WTC11 (cell line): ENCODE measurements around the gene ANGPTL4. TPM values are rescaled to one million over a fixed set of nuclear protein-coding genes. Genes with fewer than 3 reads are reported as not detected.

ENCODE experiments used
- ATAC-seq: fragments of 200-7000 bp; cut with Tn5 transposase; 2 replicates; pipeline ENCODE4 v1.10.0; 2021; ENCODE audit warnings: mild to moderate bottlenecking, moderate library complexity
- CTCF ChIA-PET: fragments of 300-600 bp; sonication (Branson Sonifier 250); formaldehyde crosslinking; loops from one replicate; lab custom pipeline; 2021; ENCODE audit warnings: antibody characterized with exemption; lab: Charles Lee
- POLR2A ChIA-PET: fragments of 350-600 bp; sonication (Branson Sonifier 250); formaldehyde crosslinking; loops from one replicate; lab custom pipeline; 2021; ENCODE audit warnings: antibody characterized with exemption; lab: Charles Lee
- DNase-seq: peaks from one replicate; pipeline ENCODE4 v3.0.0; 2021; ENCODE audit warnings: low spot score
- H3K27ac Mint-ChIP-seq: 2 replicates; pipeline ENCODE4 v1.8.0; 2021; ENCODE audit warnings: mixed read lengths
- H3K27me3 Mint-ChIP-seq: 2 replicates; pipeline ENCODE4 v1.8.0; 2021; ENCODE audit warnings: low read depth, mild to moderate bottlenecking, moderate library complexity, mixed read lengths
- H3K36me3 Mint-ChIP-seq: 2 replicates; pipeline ENCODE4 v1.8.0; 2021; ENCODE audit warnings: mixed read lengths
- H3K4me1 Mint-ChIP-seq: 2 replicates; pipeline ENCODE4 v1.8.0; 2022; ENCODE audit warnings: mixed read lengths
- H3K4me3 Mint-ChIP-seq: 2 replicates; pipeline ENCODE4 v1.8.0; 2021; ENCODE audit warnings: mild to moderate bottlenecking, moderate library complexity, mixed read lengths
- H3K9me3 Mint-ChIP-seq: 2 replicates; pipeline ENCODE4 v1.8.0; 2021; ENCODE audit warnings: mixed read lengths
- CBFB ChIP-seq: sonication (generic); formaldehyde crosslinking; IDR thresholded peaks from 2 replicates; pipeline ENCODE4 v1.8.1; 2022; ENCODE audit warnings: mild to moderate bottlenecking, low read depth, missing genetic modification reagents
- CREM ChIP-seq: sonication (generic); formaldehyde crosslinking; IDR thresholded peaks from 2 replicates; pipeline ENCODE4 v1.8.1; 2022; ENCODE audit warnings: mild to moderate bottlenecking, missing genetic modification reagents, moderate library complexity
- ERG ChIP-seq: fragments of 250-450 bp; sonication (Bioruptor Pico); IDR thresholded peaks from 2 replicates; pipeline ENCODE4 v1.8.0; 2021; ENCODE audit warnings: mild to moderate bottlenecking
- FOXK1 ChIP-seq: sonication (generic); formaldehyde crosslinking; IDR thresholded peaks from 2 replicates; pipeline ENCODE4 v1.8.0; 2022; ENCODE audit warnings: mild to moderate bottlenecking, moderate library complexity, missing genetic modification reagents
- FOXP1 ChIP-seq: sonication (generic); formaldehyde crosslinking; IDR thresholded peaks from 2 replicates; pipeline ENCODE4 v1.8.0; 2022; ENCODE audit warnings: missing genetic modification reagents, mild to moderate bottlenecking, moderate library complexity, borderline replicate concordance
- GABPB1 ChIP-seq: sonication (generic); formaldehyde crosslinking; IDR thresholded peaks from 2 replicates; pipeline ENCODE4 v1.8.1; 2023; ENCODE audit warnings: mild to moderate bottlenecking, missing genetic modification reagents
- HMGA2 ChIP-seq: fragments of 250-450 bp; sonication (Bioruptor Pico); IDR thresholded peaks from 2 replicates; pipeline ENCODE4 v1.4.0; 2021; ENCODE audit warnings: mild to moderate bottlenecking, moderate library complexity
- IRF1 ChIP-seq: sonication (generic); formaldehyde crosslinking; IDR thresholded peaks from 2 replicates; pipeline ENCODE4 v1.8.0; 2023; ENCODE audit warnings: missing genetic modification reagents
- JAZF1 ChIP-seq: fragments of 250-450 bp; sonication (Bioruptor Pico); IDR thresholded peaks from 2 replicates; pipeline ENCODE4 v1.9.0; 2021; ENCODE audit warnings: moderate library complexity, mild to moderate bottlenecking, inconsistent platforms
- KAT7 ChIP-seq: sonication (generic); formaldehyde crosslinking; IDR thresholded peaks from 2 replicates; pipeline ENCODE4 v1.8.1; 2023; ENCODE audit warnings: missing genetic modification reagents, mild to moderate bottlenecking, borderline replicate concordance
- MAX ChIP-seq: sonication (generic); formaldehyde crosslinking; IDR thresholded peaks from 2 replicates; pipeline ENCODE4 v1.8.0; 2022; ENCODE audit warnings: mild to moderate bottlenecking, missing genetic modification reagents
- MYBL2 ChIP-seq: sonication (generic); formaldehyde crosslinking; IDR thresholded peaks from 2 replicates; pipeline ENCODE4 v1.8.1; 2023; ENCODE audit warnings: mild to moderate bottlenecking, moderate library complexity, missing genetic modification reagents
- SOX15 ChIP-seq: fragments of 250-450 bp; sonication (Bioruptor Pico); IDR thresholded peaks from 2 replicates; pipeline ENCODE4 v1.9.0; 2021; ENCODE audit warnings: mild to moderate bottlenecking
- TP53 ChIP-seq: sonication (generic); formaldehyde crosslinking; IDR thresholded peaks from 2 replicates; pipeline ENCODE4 v1.8.1; 2023; ENCODE audit warnings: mild to moderate bottlenecking, missing genetic modification reagents
- ZNF219 ChIP-seq: sonication (generic); formaldehyde crosslinking; IDR thresholded peaks from 2 replicates; pipeline ENCODE4 v1.8.0; 2023; ENCODE audit warnings: missing genetic modification reagents, mild to moderate bottlenecking, borderline replicate concordance
- ZNF263 ChIP-seq: sonication (generic); formaldehyde crosslinking; IDR thresholded peaks from 2 replicates; pipeline ENCODE4 v1.8.1; 2022; ENCODE audit warnings: low read depth, mild to moderate bottlenecking, moderate library complexity, missing genetic modification reagents
- total RNA-seq: library from RNA; stranded (reverse); gene quantifications from 3 replicates; pipeline ENCODE4 v1.2.3, GENCODE V29; 2021
- TF ChIP-seq, protein P1 (sequence below): sonication (generic); formaldehyde crosslinking; IDR thresholded peaks from 2 replicates; pipeline ENCODE4 v1.8.1; 2023; ENCODE audit warnings: mild to moderate bottlenecking, moderate library complexity, missing genetic modification reagents
- TF ChIP-seq, protein P2 (sequence below): sonication (generic); formaldehyde crosslinking; IDR thresholded peaks from 2 replicates; pipeline ENCODE4 v1.8.1; 2022; ENCODE audit warnings: low read depth, missing genetic modification reagents, borderline replicate concordance
- TF ChIP-seq, protein P3 (sequence below): sonication (generic); formaldehyde crosslinking; IDR thresholded peaks from 2 replicates; pipeline ENCODE4 v1.8.1; 2022; ENCODE audit warnings: missing genetic modification reagents, borderline replicate concordance
- TF ChIP-seq, protein P4 (sequence below): sonication (generic); formaldehyde crosslinking; IDR thresholded peaks from 2 replicates; pipeline ENCODE4 v1.8.0; 2022; ENCODE audit warnings: mild to moderate bottlenecking, missing genetic modification reagents
- TF ChIP-seq, protein P5 (sequence below): sonication (generic); formaldehyde crosslinking; IDR thresholded peaks from 2 replicates; pipeline ENCODE4 v1.8.0; 2022; ENCODE audit warnings: missing genetic modification reagents

The ANGPTL4 gene
- total RNA-seq, 1 experiment from 2014 or later, result 1.0 TPM

DNA sequence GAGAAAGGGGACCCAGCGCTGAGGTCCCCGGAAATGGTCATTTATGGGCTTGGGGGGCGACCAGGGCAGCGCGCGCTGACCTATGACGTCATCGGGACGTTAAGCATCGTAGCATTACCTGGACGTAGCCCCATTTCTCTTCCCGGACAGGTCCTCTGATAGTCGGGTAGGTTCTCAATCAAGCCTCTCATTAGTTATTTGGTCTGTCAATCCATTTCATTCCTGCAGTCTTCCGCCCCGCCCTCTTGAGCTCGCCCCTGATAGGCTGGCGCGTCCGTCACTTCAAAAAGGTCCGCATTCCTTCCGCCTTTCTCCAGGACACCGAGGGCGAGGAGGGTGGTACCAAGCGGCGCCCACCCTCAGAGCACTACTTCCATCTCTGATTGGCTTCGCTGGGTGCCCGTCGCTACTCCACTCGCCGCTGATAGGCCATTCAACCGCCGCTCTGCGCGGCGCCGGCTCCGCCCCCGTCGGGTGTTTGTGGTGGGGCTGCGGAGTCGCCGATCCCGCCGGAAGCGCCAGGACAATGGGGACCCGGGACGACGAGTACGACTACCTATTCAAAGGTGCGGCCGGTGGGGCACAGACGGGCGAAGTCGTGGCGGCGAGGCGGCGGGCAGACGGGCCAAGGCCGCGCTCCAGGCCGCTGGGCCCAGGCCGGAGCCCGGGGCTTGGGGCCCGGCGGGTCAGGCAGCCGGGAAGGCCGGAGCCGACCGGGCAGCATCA, 26.1 kb downstream of the ANGPTL4 start, which contains the start of gene RAB11B:
Gene RAB11B (plus strand): TSS at position 470 of the 726 bp plus-strand sequence. CDS start 57 bp downstream, at position 527.
- Mint-ChIP-seq H3K27me3 (no peaks in the 10 kb centered on the region), H3K27ac (peak within 1 kb of the TSS; percentile 97), H3K4me1 (peaks cover 16% of the 10 kb centered on the region), H3K4me3 (peak within 1 kb of the TSS; percentile 89), H3K9me3 (peaks cover 21% of the 10 kb centered on the region), H3K36me3 (peaks cover 20% of the 10 kb centered on the region)
- ATAC-seq (peak; percentile 95), DNase-seq (peak; percentile 99)
- CTCF ChIA-PET, result interaction anchor here (0.6 to 4.2 kb wide), 18 partner anchors 19 to 536 kb away, joined by 3 to 47 read pairs (median 5); partner anchors contain the start of genes MARCHF2, SNAPC2 and ZNF414
- POLR2A ChIA-PET, result interaction anchor here (0.7 to 2.2 kb wide), 8 partner anchors 23 to 136 kb away, joined by 3 to 12 read pairs (median 4); partner anchors contain the start of genes ANGPTL4 and ZNF414
- TF ChIP-seq TP53 (CRISPR knock-in tag) (0 out of 2 replicates have a peak, but pooled peaks have one; percentile 58), GABPB1 (CRISPR knock-in tag) (no peak), IRF1 (CRISPR knock-in tag) (no peak), ERG (CRISPR knock-in tag) (no peak), CBFB (CRISPR knock-in tag) (0 out of 2 replicates have a peak, but pooled peaks have one; percentile 23), SOX15 (no peak), JAZF1 (CRISPR knock-in tag) (no peak), HMGA2 (CRISPR knock-in tag) (peak; percentile 41; the same call in 1 of the 2 replicates), CREM (peak; percentile 92), MYBL2 (CRISPR knock-in tag) (peak; percentile 53; the same call in 1 of the 2 replicates), ZNF219 (CRISPR knock-in tag) (no peak), MAX (CRISPR knock-in tag) (peak; percentile 58; the same call in 1 of the 2 replicates), FOXK1 (CRISPR knock-in tag) (peak; percentile 52), ZNF263 (CRISPR knock-in tag) (no peak), KAT7 (no peak), FOXP1 (peak; percentile 75; the same call in 1 of the 2 replicates)
- TF ChIP-seq, protein P1, sequence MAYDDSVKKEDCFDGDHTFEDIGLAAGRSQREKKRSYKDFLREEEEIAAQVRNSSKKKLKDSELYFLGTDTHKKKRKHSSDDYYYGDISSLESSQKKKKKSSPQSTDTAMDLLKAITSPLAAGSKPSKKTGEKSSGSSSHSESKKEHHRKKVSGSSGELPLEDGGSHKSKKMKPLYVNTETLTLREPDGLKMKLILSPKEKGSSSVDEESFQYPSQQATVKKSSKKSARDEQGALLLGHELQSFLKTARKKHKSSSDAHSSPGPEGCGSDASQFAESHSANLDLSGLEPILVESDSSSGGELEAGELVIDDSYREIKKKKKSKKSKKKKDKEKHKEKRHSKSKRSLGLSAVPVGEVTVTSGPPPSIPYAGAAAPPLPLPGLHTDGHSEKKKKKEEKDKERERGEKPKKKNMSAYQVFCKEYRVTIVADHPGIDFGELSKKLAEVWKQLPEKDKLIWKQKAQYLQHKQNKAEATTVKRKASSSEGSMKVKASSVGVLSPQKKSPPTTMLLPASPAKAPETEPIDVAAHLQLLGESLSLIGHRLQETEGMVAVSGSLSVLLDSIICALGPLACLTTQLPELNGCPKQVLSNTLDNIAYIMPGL (CRISPR knock-in tag), result peak; percentile 79; the same call in 1 of the 2 replicates
- TF ChIP-seq, protein P2, sequence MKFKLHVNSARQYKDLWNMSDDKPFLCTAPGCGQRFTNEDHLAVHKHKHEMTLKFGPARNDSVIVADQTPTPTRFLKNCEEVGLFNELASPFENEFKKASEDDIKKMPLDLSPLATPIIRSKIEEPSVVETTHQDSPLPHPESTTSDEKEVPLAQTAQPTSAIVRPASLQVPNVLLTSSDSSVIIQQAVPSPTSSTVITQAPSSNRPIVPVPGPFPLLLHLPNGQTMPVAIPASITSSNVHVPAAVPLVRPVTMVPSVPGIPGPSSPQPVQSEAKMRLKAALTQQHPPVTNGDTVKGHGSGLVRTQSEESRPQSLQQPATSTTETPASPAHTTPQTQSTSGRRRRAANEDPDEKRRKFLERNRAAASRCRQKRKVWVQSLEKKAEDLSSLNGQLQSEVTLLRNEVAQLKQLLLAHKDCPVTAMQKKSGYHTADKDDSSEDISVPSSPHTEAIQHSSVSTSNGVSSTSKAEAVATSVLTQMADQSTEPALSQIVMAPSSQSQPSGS (CRISPR knock-in tag), result no peak
- TF ChIP-seq, protein P3, sequence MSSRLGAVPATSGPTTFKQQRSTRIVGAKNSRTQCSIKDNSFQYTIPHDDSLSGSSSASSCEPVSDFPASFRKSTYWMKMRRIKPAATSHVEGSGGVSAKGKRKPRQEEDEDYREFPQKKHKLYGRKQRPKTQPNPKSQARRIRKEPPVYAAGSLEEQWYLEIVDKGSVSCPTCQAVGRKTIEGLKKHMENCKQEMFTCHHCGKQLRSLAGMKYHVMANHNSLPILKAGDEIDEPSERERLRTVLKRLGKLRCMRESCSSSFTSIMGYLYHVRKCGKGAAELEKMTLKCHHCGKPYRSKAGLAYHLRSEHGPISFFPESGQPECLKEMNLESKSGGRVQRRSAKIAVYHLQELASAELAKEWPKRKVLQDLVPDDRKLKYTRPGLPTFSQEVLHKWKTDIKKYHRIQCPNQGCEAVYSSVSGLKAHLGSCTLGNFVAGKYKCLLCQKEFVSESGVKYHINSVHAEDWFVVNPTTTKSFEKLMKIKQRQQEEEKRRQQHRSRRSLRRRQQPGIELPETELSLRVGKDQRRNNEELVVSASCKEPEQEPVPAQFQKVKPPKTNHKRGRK (CRISPR knock-in tag), result no peak
- TF ChIP-seq, protein P4, sequence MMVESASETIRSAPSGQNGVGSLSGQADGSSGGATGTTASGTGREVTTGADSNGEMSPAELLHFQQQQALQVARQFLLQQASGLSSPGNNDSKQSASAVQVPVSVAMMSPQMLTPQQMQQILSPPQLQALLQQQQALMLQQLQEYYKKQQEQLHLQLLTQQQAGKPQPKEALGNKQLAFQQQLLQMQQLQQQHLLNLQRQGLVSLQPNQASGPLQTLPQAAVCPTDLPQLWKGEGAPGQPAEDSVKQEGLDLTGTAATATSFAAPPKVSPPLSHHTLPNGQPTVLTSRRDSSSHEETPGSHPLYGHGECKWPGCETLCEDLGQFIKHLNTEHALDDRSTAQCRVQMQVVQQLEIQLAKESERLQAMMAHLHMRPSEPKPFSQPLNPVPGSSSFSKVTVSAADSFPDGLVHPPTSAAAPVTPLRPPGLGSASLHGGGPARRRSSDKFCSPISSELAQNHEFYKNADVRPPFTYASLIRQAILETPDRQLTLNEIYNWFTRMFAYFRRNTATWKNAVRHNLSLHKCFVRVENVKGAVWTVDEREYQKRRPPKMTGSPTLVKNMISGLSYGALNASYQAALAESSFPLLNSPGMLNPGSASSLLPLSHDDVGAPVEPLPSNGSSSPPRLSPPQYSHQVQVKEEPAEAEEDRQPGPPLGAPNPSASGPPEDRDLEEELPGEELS (CRISPR knock-in tag), result no peak
- TF ChIP-seq, protein P5, sequence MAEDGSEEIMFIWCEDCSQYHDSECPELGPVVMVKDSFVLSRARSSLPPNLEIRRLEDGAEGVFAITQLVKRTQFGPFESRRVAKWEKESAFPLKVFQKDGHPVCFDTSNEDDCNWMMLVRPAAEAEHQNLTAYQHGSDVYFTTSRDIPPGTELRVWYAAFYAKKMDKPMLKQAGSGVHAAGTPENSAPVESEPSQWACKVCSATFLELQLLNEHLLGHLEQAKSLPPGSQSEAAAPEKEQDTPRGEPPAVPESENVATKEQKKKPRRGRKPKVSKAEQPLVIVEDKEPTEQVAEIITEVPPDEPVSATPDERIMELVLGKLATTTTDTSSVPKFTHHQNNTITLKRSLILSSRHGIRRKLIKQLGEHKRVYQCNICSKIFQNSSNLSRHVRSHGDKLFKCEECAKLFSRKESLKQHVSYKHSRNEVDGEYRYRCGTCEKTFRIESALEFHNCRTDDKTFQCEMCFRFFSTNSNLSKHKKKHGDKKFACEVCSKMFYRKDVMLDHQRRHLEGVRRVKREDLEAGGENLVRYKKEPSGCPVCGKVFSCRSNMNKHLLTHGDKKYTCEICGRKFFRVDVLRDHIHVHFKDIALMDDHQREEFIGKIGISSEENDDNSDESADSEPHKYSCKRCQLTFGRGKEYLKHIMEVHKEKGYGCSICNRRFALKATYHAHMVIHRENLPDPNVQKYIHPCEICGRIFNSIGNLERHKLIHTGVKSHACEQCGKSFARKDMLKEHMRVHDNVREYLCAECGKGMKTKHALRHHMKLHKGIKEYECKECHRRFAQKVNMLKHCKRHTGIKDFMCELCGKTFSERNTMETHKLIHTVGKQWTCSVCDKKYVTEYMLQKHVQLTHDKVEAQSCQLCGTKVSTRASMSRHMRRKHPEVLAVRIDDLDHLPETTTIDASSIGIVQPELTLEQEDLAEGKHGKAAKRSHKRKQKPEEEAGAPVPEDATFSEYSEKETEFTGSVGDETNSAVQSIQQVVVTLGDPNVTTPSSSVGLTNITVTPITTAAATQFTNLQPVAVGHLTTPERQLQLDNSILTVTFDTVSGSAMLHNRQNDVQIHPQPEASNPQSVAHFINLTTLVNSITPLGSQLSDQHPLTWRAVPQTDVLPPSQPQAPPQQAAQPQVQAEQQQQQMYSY (CRISPR knock-in tag), result no peak
